Mesenchymal stem cell (in vitro differentiated cells and primary cell): ENCODE results near the gene DCBLD1.

Experiments
- DNase-seq: peaks from one replicate; pipeline ENCODE4 v3.0.0-alpha.2; 2013
- H2AFZ ChIP-seq: one replicate; pipeline ENCODE4 v1.6.1; 2013; ENCODE audit warnings: low read depth, mild to moderate bottlenecking, control low read depth, inconsistent platforms, low read length, moderate library complexity
- H2AK5ac ChIP-seq: 2 replicates; pipeline ENCODE4 v1.6.1; 2013; ENCODE audit warnings: low read length, moderate library complexity, mild to moderate bottlenecking, inconsistent platforms; ENCODE audit not compliant: severe bottlenecking
- H2BK120ac ChIP-seq: one replicate; pipeline ENCODE4 v1.6.1; 2013; ENCODE audit warnings: low read depth, mild to moderate bottlenecking, inconsistent platforms, low read length, moderate library complexity
- H2BK12ac ChIP-seq, 2 experiments: one replicate each; pipeline ENCODE4 v1.6.1; 2013; ENCODE audit warnings: inconsistent platforms in 2 of 2, low read length in 2 of 2, mild to moderate bottlenecking in 2 of 2, moderate library complexity in 2 of 2, control low read depth in 1 of 2
- H2BK15ac ChIP-seq: one replicate; pipeline ENCODE4 v1.6.1; 2013; ENCODE audit warnings: mild to moderate bottlenecking, low read depth, inconsistent platforms; ENCODE audit not compliant: poor library complexity, severe bottlenecking
- H2BK5ac ChIP-seq: 2 replicates; pipeline ENCODE4 v1.6.1; 2013; ENCODE audit warnings: low read depth, mild to moderate bottlenecking, low read length, control low read depth, inconsistent platforms; ENCODE audit not compliant: poor library complexity, severe bottlenecking
- H3K14ac ChIP-seq, 2 experiments: one replicate each; pipeline ENCODE4 v1.6.1; 2013; ENCODE audit warnings: inconsistent platforms in 2 of 2, low read length in 2 of 2, control low read depth in 1 of 2, mild to moderate bottlenecking in 1 of 2, moderate library complexity in 1 of 2
- H3K18ac ChIP-seq, 2 experiments: one replicate each; pipeline ENCODE4 v1.6.1; 2013; ENCODE audit warnings: inconsistent platforms in 2 of 2, low read length in 2 of 2, control low read depth in 1 of 2, low read depth in 1 of 2, mild to moderate bottlenecking in 1 of 2
- H3K23ac ChIP-seq, 2 experiments: one replicate each; pipeline ENCODE4 v1.6.1; 2013; ENCODE audit warnings: inconsistent platforms in 2 of 2, low read length in 2 of 2, mild to moderate bottlenecking in 2 of 2, moderate library complexity in 2 of 2, control low read depth in 1 of 2
- H3K27ac ChIP-seq: 2 replicates; pipeline ENCODE4 v1.5.1; 2013; ENCODE audit warnings: mild to moderate bottlenecking, moderate library complexity, low read length, control low read depth, inconsistent platforms; ENCODE audit not compliant: poor library complexity, severe bottlenecking
- H3K27me3 ChIP-seq, 2 experiments: 2 replicates each; pipeline versions ENCODE4 v1.6.1 to v1.7.0; 2013; ENCODE audit warnings: low read length in 2 of 2, mild to moderate bottlenecking in 2 of 2, moderate library complexity in 2 of 2, control low read depth in 1 of 2, inconsistent platforms in 1 of 2; ENCODE audit not compliant: control insufficient read depth in 1 of 2, insufficient read depth in 1 of 2
- H3K36me3 ChIP-seq, 2 experiments: 2 replicates each; pipeline versions ENCODE4 v1.6.1 to v1.7.0; 2013; ENCODE audit warnings: low read length in 2 of 2, control low read depth in 1 of 2, inconsistent platforms in 1 of 2, low read depth in 1 of 2, mild to moderate bottlenecking in 1 of 2; ENCODE audit not compliant: insufficient read depth in 2 of 2, control insufficient read depth in 1 of 2
- H3K4ac ChIP-seq, 2 experiments: one replicate each; pipeline ENCODE4 v1.6.1; 2013; ENCODE audit warnings: inconsistent platforms in 2 of 2, low read length in 2 of 2, mild to moderate bottlenecking in 2 of 2, moderate library complexity in 2 of 2, control low read depth in 1 of 2, low read depth in 1 of 2
- H3K4me1 ChIP-seq: 2 replicates; pipeline ENCODE4 v1.6.1; 2013; ENCODE audit warnings: low read depth, low read length, control low read depth; ENCODE audit not compliant: control insufficient read depth, insufficient read depth
- H3K4me2 ChIP-seq: 2 replicates; pipeline ENCODE4 v1.6.1; 2013; ENCODE audit warnings: low read length, mild to moderate bottlenecking, inconsistent platforms; ENCODE audit not compliant: poor library complexity, severe bottlenecking
- H3K4me3 ChIP-seq, 2 experiments: 2 replicates each; pipeline versions ENCODE4 v1.5.1 to v1.7.0; 2013; ENCODE audit warnings: low read length in 2 of 2, mild to moderate bottlenecking in 2 of 2, control low read depth in 1 of 2, low read depth in 1 of 2; ENCODE audit not compliant: insufficient read depth in 1 of 2
- H3K79me1 ChIP-seq: replicated peaks from 2 replicates; pipeline ENCODE4 v1.6.1; 2013; ENCODE audit warnings: mild to moderate bottlenecking, control low read depth, low read length, inconsistent platforms; ENCODE audit not compliant: poor library complexity, severe bottlenecking
- H3K9ac ChIP-seq: 2 replicates; pipeline ENCODE4 v1.7.0; 2013; ENCODE audit warnings: mild to moderate bottlenecking, low read length, moderate library complexity
- H3K9me3 ChIP-seq: 2 replicates; pipeline ENCODE4 v1.7.0; 2013; ENCODE audit warnings: mild to moderate bottlenecking, low read length; ENCODE audit not compliant: control insufficient read depth
- H4K8ac ChIP-seq: one replicate; pipeline ENCODE4 v1.6.1; 2013; ENCODE audit warnings: inconsistent platforms, mild to moderate bottlenecking, low read length, moderate library complexity
- H4K91ac ChIP-seq: one replicate; pipeline ENCODE4 v1.6.1; 2013; ENCODE audit warnings: mild to moderate bottlenecking, low read length, inconsistent platforms
- WGBS: methylation state at CpG from one replicate; pipeline ENCODE4 v1.1.7; 2013; ENCODE audit warnings: mixed read lengths; 5-methylcytosine and 5-hydroxymethylcytosine counted together

The DCBLD1 gene

DNA sequence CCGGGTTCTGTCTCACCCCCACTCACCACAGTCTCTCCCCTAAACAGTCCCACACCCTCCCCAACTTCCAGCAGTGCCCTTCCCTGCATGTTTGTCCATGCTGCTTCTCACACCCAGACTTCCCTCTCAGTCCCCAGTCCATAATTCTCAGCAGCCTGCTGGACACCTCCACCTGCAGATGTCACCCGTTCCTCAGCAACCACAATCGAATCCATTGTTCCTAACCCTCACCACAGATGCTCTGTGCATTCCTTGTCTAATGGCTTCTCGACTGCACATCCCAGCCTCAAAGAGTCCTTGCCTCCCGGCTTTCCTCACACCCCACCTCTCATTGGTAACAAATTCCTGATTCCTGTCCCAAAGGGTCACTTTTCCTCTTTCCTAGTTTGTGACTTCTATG lies 64.2 kb downstream of the DCBLD1 start:
- Histone ChIP-seq H3K9me3 (no peaks in the 10 kb centered on the region), H2AFZ (no peak overlapping the region), H2BK12ac (no peak overlapping the region), H4K91ac (peak overlapping the region; percentile 1), H3K4me1 (peaks cover 26% of the 10 kb centered on the region), H3K27me3 (no peaks in the 10 kb centered on the region), H2BK15ac (no peak overlapping the region), H4K8ac (peak overlapping the region; percentile 35), H3K18ac (no peak overlapping the region), H3K14ac (no peak overlapping the region), H3K36me3 (peaks cover 12 to 19% of the 10 kb centered on the region in 2 experiments), H2BK120ac (no peak overlapping the region), H2BK5ac (no peak overlapping the region), H2AK5ac (peak overlapping the region; percentile 12), H3K9ac (no peak overlapping the region), H3K4me3 (no peak overlapping the region), H3K4ac (no peak overlapping the region), H3K23ac (no peak overlapping the region), H3K4me2 (no peak overlapping the region), H3K27ac (no peak overlapping the region), H3K79me1 (peaks cover 15% of the 10 kb centered on the region)
- WGBS: 93% methylated on average over 5 of the region's 5 CpGs
- no peak for DNase-seq

GRCh38 chr6:117547688-117548621 lies 65.5 kb downstream of the DCBLD1 start:
- Histone ChIP-seq H4K91ac (peak overlapping the region; percentile 89), H3K23ac (peak overlapping the region in 1 of 2 experiments; percentile 23), H2BK5ac (peak overlapping the region; percentile 90), H3K9ac (peak overlapping the region; percentile 78), H3K14ac (peak overlapping the region in 1 of 2 experiments; percentile 82), H2AK5ac (peak overlapping the region; percentile 79), H4K8ac (peak overlapping the region; percentile 90), H2BK12ac (peak overlapping the region in 1 of 2 experiments; percentile 92), H2BK15ac (peak overlapping the region; percentile 87), H3K18ac (peak overlapping the region; percentile 89 to 95), H3K36me3 (peaks cover 12 to 19% of the 10 kb centered on the region in 2 experiments), H3K4ac (peak overlapping the region; percentile 5 to 54), H3K4me2 (no peak overlapping the region), H3K4me3 (peak overlapping the region in 1 of 2 experiments; percentile 77), H3K27ac (peak overlapping the region; percentile 91), H3K79me1 (peaks cover 14% of the 10 kb centered on the region), H3K27me3 (no peaks in the 10 kb centered on the region), H3K9me3 (no peaks in the 10 kb centered on the region), H2BK120ac (peak overlapping the region; percentile 69), H3K4me1 (peaks cover 28% of the 10 kb centered on the region), H2AFZ (no peak overlapping the region)
- peak; percentile 69 for DNase-seq
- 78% methylated on average over 63 of the region's 64 CpGs for WGBS

DNA sequence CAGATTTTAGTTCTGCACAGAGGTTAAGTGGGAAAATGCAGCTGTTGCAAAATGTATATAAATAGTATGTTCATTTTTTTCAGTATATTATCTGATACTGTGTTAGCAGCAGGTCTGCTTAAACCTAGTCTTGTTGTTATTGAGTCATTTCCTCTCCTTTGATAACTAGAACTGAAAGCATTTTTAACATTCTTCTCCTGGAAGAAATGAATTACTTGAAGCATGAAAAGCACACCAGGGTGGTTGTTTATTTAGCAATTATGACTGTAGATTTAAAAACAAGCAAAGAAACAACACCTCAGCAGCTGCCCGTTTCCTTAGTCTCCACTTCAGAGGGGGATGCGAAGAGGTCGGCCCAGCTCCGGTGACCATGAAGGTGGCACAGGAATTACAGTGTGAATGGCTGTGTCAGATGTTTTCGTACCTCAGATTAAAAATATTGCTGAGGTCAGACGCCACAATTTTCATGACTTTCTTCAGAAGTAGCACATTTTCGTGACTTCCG lies 66.4 kb downstream of the DCBLD1 start:
- Histone ChIP-seq H4K8ac (no peak overlapping the region), H3K36me3 (peaks cover 12 to 19% of the 10 kb centered on the region in 2 experiments), H4K91ac (peak overlapping the region; percentile 23), H2BK15ac (no peak overlapping the region), H3K23ac (no peak overlapping the region), H2BK120ac (no peak overlapping the region), H3K4me1 (peaks cover 28% of the 10 kb centered on the region), H2BK5ac (peak overlapping the region; percentile 58), H3K4me3 (no peak overlapping the region), H3K79me1 (peaks cover 14% of the 10 kb centered on the region), H3K14ac (no peak overlapping the region), H2AK5ac (peak overlapping the region; percentile 15), H2AFZ (no peak overlapping the region), H3K9me3 (no peaks in the 10 kb centered on the region), H3K4me2 (peak overlapping the region; percentile 13), H2BK12ac (peak overlapping the region in 1 of 2 experiments; percentile 47), H3K27me3 (no peaks in the 10 kb centered on the region), H3K9ac (peak overlapping the region; percentile 78), H3K27ac (peak overlapping the region; percentile 92), H3K4ac (peak overlapping the region; percentile 24 to 55), H3K18ac (no peak overlapping the region)
- DNase-seq: peak; percentile 62
- WGBS: 34% methylated on average over 8 of the region's 8 CpGs

DNA sequence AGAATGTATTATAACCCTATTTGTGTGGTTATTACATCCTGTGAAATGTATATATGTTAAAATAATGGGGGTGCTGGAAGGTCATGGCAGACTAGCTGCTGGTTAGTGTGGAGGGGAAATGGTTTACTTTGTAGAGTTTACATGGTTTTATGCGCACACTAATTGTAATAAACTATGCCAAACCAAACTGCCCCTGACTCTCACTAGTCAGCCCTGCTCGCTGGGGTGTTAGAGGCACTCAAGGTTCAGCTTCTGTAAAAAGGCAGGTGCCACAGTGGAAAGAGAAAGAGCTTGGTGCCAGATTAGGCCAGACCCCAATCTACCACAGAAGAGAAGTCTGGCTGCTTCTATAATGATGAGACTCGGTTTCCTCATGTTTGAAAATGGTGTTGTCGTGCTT lies 67.1 kb downstream of the DCBLD1 start:
- 74% methylated on average over 4 of the region's 4 CpGs for WGBS
- no peak for DNase-seq

More for the DNA sequence above, 67.1 kb downstream of the DCBLD1 start:
- Histone ChIP-seq H4K91ac (no peak overlapping the region), H2BK120ac (no peak overlapping the region), H2BK5ac (peak overlapping the region; percentile 94), H4K8ac (no peak overlapping the region), H3K14ac (no peak overlapping the region), H3K23ac (no peak overlapping the region), H3K79me1 (peaks cover 14% of the 10 kb centered on the region), H2AK5ac (peak overlapping the region; percentile 96), H3K9me3 (no peaks in the 10 kb centered on the region), H2BK12ac (peak overlapping the region in 1 of 2 experiments; percentile 55), H2BK15ac (peak overlapping the region; percentile 39), H3K27ac (peak overlapping the region; percentile 92), H3K4me2 (peak overlapping the region; percentile 12), H3K4ac (peak overlapping the region in 1 of 2 experiments; percentile 45), H3K4me3 (no peak overlapping the region), H2AFZ (no peak overlapping the region), H3K9ac (no peak overlapping the region), H3K36me3 (peaks cover 12 to 19% of the 10 kb centered on the region in 2 experiments), H3K27me3 (no peaks in the 10 kb centered on the region), H3K18ac (peak overlapping the region in 1 of 2 experiments; percentile 59), H3K4me1 (peaks cover 28% of the 10 kb centered on the region)
